Activated CD8-positive, alpha-beta memory T cell treated with anti-CD3 and anti-CD28 coated beads for 1 hour (primary cell): Measurements from ENCODE around the gene GSDME.

ENCODE experiments used
- DNase-seq, 2 donors: peaks; one replicate each; pipeline ENCODE4 v3.0.0-alpha.2; 2020; ENCODE audit warnings: low read depth in 1 of 2; ENCODE audit errors: extremely low read depth in 1 of 2

Gene GSDME

GRCh38 chr7:24707988-24708615 lies 49.2 kb downstream of the GSDME start:
- DNase-seq: no peak

GRCh38 chr7:24706211-24707170 lies 50.8 kb downstream of the GSDME start:
- no peak for DNase-seq

GRCh38 chr7:24705461-24705954 lies 51.8 kb downstream of the GSDME start:
- no peak for DNase-seq

- DNase-seq: no peak
Measured at GRCh38 chr7:24704311-24704710, 53.0 kb downstream of the GSDME start.

GRCh38 chr7:24703296-24703695 lies 54.0 kb downstream of the GSDME start:
- DNase-seq: no peak

GRCh38 chr7:24702755-24703154 lies 54.5 kb downstream of the GSDME start:
- no peak for DNase-seq

GRCh38 chr7:24701261-24702235 lies 55.7 kb downstream of the GSDME start:
- DNase-seq: no peak

GRCh38 chr7:24700521-24701260 lies 56.6 kb downstream of the GSDME start:
- DNase-seq: no peak

- no peak for DNase-seq
Measured at GRCh38 chr7:24698531-24699266, 58.6 kb downstream of the GSDME start.

- no peak for DNase-seq
Measured at GRCh38 chr7:24697416-24697815, 59.8 kb downstream of the GSDME start.

- DNase-seq: no peak
Measured at GRCh38 chr7:24692592-24692991, 64.7 kb downstream of the GSDME start.

GRCh38 chr7:24690251-24690650 lies 67.0 kb downstream of the GSDME start:
- no peak for DNase-seq

- no peak for DNase-seq
Measured at GRCh38 chr7:24685708-24686107, 71.6 kb downstream of the GSDME start.

GRCh38 chr7:24670782-24671181 lies 86.5 kb downstream of the GSDME start:
- DNase-seq: no peak

GRCh38 chr7:24669971-24670591 lies 87.2 kb downstream of the GSDME start:
- DNase-seq: no peak

- DNase-seq: no peak
Measured at GRCh38 chr7:24668927-24669635, 88.2 kb downstream of the GSDME start.

GRCh38 chr7:24665564-24666294 lies 91.5 kb downstream of the GSDME start:
- peak in 1 of 2 donors; percentile 5 for DNase-seq

- no peak for DNase-seq
Measured at GRCh38 chr7:24660546-24660945, 96.7 kb downstream of the GSDME start.
